MV-4-11 (cell line): ENCODE data around the gene ABCA6.
A peak's percentile ranks its signal among the peaks of the same experiment; 100 is the strongest.
"Not testable (repeated sequence)": the region's sequence is repeated elsewhere in the genome, so short reads cannot be mapped to it uniquely, and the experiment has no call there.

Experiments
- DNase-seq: peaks from one replicate; lab custom pipeline; 2025; lab: John Stamatoyannopoulos, UW

ABCA6 gene

DNA sequence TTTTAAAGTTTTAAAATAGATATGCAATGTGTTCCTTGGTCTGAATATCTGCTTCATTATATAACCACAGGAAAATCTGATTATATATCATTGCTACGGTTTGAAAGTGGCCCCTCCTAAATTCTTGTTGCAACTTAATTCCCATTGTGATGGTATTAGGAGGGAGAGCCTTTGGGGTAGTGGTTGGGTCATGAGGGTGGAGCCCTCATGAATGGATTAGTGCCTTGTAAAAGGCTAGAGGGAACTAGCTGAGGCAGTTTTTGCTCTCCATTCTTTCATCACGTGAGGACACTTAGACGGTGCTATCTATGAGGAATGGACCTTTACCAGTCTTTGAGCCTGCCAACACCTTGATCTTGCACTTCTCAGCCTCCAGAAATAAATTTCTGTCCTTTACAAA lies 7.6 kb downstream of the ABCA6 start:
- DNase-seq = no peak

DNA sequence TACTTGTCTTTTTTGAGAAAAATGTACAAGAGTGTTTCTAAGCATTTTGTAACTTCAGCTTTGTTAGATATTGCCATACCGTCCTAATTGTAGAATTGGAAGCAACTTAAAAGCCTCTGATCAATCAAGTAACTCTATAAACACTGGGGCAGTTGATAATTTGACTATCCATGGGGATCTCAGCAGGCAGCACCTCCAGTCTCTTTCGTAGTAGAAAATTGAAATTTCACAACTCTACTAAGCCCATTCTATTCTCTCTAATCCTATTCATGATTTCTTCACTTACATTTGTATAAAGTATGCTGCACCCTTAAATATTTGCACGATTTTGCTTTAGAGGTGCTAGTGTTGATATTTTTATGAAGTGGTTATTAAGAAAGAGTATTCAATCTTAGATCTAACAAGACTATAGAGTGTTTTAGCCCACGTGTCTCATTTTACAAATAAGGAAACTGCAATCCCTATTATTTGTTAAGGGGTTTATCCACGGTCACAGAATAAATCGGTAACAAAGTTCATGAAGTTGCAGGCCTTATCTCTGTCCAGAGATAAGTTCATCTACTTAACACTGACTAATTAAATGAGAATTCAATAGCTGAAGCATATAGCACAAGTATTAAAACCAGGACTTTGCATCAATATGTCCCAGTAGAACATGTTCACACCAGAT lies 10.9 kb downstream of the ABCA6 start:
- no peak for DNase-seq

DNA sequence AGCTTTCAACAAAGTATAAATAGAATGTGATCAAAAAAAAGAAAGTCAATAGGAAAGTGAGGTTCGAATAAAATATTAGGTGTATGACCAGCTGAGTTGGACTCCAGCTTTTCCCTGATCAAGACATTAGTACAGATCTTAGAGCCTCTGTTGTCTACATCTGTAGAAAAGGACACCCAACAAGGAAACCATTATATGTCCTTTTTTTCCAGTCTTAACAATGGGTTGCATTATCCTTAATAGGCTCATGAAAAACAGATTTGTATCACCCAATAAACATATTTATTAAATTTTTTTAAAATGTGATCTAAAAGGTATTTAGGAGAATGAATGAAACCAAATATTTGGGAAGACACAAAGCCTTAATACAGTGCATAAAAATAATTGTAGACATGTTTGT lies 18.1 kb downstream of the ABCA6 start:
- DNase-seq = no peak

DNA sequence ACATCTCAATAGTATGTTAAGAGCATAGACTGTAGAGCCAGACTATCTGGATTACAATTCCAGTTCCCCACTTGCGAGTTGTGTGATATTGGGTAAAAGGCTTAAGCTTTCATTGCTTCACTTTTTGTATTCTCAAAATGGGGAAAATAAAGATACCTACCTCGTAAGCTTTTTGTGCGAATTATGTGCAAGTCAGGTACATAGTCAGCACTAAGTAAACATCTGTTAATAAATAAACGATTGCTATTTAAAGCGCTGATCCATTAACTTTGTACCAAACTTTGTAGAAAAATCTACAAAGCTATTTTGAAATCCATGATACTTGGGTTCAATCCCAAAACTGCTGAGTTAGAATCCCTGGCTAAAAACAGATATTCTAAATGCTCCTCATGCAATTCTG lies 19.6 kb downstream of the ABCA6 start:
- no peak for DNase-seq

DNA sequence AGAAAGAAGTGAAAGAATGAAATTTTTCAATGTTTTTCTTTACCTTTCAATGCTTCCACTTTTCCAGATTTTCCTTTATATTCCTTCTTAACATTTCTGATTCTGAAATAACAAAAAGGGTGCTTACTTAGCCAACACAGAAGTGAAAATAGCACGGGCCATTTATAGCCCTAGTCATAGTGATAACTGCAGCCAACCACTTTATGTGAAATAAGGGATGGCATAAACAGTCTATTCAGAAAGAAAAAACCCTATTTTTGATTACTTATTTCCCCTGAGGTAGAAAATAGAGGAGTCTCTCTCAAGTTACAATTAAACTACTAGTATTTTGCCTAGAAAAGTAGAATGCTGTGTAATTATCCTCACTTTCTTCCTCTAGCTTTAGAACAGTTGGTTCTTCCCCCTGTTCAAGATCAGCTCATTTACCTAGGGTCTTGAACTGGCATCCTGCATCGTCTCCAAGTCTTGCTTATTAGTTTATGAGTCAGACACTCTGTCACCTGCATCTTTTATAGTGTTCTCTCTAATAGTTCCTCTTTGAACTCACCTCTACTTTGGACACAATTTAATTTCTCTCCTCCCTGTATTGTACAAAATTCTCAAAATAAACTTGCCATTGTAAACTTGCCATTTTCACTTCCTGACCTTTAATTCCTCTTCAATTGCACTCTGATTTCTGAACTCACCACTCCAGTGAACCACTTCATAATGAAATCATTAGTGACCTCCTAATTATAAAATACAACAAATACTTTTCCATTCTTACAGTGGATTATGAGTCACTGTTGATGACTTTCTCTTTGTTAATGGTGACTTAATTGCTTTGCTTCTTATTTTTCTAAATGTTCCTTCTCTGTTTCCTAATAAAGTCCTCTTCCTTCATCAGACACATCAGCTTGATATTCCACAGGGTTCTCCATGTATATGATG lies 23.6 kb downstream of the ABCA6 start:
- DNase-seq = peak; percentile 70

DNA sequence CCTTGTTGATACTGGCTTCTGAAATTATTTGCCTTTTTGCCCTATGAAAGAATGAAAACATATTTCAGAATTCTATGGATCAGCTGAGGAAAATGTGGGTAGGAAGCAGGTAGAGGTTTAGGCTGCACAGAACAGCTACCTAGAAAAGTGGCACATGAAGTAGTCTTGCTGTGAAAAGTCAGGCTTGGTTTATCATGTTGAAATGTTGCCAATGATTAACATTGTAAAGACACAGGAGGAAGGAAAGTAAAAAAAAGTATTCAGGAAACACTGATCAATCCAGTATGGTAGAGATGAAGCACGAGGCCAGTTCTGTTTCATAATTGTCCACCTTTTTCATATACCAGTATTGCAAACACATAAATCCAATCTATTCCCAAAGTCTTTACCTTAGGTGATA lies 29.9 kb downstream of the ABCA6 start:
- DNase-seq = no peak

DNA sequence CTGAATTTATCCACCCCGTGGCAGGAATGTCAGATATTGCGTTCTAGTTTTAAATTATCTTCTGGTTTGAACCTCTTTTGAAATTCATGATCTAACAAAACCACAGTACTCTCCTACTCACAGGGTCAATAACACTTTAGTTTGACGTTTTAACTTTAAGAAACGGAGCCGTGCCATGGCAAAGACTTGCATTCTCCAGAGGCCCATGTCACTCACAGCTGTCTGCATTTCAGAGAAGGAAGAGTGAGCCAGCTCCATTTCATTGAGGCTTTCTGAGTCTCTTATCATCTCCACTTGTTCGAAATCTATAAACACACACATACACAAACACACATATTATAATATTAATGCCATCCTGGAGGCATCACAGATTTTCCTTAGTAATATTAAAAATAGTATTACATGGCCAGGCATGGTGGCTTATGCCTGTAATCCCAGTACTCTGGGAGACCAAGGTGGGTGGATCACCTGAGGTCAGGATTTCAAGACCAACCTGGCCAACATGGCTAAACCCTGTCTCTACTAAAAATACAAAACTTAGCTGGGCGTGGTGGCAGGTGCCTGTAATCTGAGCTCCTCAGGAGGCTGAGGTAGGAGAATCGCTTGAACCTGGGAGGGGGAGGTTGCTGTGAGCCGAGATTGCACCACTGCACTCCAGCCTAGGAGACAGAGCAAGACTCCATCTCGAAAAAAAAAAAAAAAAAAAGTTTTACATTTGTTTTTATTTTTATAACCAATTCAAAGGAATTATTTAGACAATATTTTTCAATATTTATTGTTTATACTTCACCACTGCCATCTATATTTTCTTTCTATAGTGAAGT lies 35.6 kb downstream of the ABCA6 start:
- no peak for DNase-seq

DNA sequence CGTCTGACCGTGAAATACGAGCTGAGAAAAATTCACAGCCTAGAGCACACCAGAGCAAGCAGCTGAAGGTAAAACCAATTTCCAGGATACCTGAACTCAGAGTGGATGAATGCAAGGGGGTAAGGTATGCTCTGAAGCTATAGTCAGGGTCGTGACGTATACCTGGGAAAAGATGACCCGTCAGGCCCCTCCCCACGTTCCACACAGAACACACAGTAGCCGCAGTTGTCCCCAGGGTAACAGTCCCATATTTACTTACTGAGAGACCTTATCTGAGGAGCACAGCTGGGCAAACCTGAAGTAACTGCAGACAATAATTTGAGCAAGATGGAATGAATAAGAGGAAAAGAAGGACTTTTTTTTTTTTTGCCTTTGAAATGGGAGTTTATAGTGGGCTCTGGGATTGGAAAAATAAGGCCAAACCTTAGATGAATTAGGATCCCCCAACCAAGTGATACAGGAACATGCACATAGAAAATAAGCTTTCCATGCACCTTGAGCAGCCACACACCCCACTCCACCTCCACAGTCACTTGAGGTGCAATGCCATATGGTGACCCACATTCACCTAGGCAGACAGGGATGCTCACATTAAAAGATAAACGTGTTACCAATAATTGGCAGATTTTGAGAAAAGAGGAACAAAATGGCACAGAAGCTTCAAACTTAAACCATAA lies 38.0 kb downstream of the ABCA6 start:
- no peak for DNase-seq

DNA sequence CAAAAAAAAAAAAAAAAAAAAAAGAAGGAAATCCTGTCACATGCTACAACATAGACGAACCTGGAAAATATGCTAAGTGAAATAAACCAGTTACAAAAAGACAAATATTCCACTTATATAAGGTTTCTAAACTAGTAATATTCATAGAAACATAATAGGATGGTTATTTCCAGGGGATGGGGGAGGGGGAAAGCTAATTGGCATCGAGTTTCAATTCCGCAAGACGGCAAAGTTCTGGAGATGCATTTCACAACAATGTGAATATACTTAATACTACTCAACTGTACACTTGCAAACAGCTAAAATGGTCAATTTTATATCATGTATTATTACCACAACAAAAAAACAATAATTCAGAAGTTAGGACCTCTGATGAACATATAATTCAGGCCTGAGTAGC lies 43.1 kb downstream of the ABCA6 start:
- DNase-seq = peak; percentile 76

DNA sequence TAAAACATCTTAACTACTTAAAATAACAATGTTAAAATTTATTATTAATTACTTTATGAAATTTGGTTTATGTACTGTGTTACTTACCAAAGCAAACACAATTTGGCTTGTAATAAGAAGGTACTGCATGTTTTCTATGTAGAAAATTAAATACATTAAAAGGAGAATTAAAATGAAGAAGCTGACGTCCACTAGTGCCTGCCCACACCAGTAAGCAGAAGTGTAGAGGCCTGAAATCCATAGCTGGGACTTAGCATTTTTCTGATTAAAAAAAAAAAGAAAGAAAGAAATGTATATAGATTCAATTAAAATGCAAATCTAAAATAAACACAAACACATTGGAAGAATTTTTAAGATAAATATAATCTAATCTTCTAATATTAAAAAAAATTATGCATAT lies 45.2 kb downstream of the ABCA6 start:
- DNase-seq = no peak

DNA sequence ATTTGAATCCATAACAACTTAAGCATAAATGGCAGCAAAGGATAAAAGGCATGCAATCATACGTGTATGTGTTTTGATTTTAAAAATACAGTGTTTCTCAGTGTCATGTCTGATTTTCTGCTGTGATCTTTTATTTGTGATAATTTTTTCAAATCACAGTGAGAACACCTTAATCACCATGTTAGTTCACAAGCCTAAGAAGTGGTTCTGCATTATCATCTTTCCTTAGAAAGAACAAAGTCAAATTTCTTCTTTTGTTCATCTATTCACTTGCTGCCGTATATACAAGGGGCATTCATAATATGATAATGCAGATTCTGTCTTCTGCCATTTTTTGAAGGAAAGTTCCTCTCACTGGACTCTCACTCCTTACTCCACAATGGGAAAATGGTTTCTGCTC lies 47.7 kb downstream of the ABCA6 start:
- DNase-seq = no peak

DNA sequence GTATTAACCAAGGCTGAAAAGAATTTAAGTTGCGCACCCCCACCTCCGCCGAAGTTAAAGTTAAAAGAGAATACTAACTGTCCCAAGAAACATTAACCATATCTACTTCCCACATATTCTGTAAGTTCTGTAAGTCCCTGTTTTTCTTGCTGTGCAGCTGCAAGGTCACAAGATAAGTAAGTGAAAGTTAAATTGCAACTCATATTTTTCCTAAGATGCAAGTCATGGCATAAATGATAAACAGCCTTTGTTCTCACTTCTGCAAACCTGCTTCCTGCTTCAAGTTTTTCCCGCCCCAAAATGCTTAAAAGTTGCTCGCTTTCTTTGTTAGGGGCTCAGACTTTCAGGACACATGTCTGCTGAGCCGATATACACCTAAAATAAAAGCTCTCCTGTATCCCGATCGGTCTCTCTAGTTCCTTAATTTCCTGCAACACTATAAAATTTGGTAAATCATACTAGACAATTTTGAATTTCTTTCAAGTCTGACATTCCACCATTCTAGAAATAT lies 48.4 kb downstream of the ABCA6 start:
- DNase-seq = peak; percentile 94

DNA sequence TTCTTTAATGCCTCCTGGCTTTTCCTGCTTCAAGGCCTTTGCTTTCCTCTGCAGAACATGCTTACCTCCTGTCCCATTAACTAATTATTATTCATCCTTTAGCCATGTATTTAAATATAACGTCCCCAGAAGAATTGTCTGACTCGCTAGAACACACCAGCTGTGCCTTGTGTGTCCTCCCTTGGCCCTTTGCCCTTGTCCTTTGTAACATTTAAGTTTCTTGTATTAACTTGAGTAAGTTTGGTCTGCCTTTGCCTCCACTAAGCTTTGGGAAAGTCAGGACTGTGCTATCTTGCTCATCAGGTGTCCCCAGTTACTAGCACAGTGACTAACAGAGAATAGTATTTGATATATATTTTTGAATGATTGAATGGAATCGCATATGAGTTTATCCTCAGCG lies 51.3 kb downstream of the ABCA6 start:
- DNase-seq = no peak

DNA sequence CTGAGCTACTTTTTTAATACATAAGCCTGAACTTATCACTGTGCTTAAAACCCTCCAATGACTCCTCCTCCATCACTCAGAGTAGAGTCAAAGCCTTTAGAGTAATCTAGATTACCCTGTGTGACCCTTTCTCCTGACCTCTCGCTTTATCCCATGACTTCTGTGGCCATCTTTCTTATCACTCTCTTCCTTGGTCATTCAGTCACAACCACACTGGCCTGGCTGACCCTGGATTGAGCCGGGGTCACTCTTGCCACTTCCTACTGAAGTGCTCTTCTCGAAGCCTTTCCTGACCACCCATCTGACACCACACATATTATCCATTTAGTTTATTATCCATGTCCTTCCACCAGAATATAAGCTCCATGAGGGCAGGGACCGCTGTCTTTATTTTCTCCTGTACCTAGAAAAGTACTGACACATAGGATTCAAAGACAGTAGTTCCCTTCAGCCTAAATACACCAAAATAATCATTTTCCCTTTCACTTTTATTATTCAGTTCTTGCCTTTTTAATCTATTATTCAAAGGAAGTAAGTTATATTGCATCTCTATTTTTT lies 53.0 kb downstream of the ABCA6 start:
- no peak for DNase-seq

DNA sequence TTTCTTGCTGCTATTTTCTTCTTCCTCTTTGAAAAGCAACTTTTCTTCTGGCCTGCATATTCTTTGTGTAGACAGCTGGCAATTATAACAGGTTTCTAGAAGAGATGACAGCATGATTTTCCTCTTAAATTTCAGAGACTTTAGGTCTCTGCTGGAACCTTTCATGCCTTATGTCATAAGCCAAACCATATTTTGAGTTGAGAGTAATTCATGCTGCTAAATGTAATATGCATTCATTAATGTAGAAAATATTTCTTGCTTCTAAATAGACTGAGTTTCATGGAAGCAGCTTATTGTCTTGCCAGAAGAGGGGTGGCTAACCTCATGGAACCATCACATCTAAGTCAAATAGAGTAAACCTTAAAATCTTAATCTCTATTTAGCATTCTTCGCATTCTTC lies 55.1 kb downstream of the ABCA6 start:
- DNase-seq = no peak

DNA sequence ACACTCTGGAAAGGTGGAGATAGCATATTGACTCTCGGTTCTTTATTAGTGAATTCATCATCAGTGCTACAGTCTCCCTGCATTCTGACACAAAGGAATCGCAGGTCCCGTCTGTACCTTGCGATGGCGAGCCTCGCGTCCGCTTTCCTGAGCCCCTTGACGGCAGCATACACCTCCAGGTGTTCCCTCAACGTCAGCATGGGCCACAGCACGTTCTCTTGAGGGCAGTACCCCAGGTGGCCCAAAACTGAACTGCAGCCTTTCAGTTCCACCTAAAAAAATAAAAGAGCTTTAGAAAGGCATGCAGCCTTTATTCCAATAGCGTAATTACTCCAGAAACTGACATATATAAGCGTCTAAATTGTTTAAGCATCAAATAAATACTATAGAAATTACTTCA lies 56.8 kb downstream of the ABCA6 start:
- DNase-seq = no peak

DNA sequence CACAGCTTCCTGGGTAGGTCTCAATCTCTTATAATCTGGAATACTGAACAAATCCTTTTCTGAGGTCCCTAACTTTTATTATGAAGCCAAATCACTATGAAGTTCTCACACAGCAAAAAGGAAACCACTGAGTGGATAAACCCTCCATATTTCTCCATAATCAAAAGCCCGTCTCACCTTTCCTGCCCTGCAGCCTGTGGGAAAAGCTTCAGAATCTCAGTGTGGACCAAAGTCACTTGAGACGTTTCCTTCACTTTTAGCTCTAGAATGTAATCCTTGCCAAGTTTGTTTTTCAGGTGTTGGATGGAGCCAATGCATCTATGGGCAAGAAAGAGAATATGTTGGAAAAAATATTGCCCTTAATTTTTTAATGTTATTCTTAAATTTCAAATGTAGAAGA lies 59.0 kb downstream of the ABCA6 start:
- DNase-seq = no peak

DNA sequence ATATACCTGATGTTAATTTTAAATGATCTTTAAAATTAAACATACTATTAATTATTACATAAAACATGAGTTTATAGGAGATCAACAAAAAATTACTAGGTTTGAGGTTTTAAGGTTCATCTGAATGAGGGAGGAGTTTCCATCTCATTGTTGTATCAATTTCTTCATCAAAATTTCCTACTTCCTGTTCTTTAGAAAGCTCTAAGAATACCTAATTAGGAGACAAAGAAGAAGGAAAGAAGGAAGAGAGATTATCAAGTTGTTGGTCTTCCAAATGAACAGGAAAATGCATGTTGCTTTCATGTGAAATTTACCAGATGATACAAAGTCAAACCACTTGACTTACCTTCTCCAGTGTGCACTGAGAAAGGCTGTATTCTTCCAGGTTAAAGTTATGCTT lies 62.8 kb downstream of the ABCA6 start:
- DNase-seq = peak; percentile 47

DNA sequence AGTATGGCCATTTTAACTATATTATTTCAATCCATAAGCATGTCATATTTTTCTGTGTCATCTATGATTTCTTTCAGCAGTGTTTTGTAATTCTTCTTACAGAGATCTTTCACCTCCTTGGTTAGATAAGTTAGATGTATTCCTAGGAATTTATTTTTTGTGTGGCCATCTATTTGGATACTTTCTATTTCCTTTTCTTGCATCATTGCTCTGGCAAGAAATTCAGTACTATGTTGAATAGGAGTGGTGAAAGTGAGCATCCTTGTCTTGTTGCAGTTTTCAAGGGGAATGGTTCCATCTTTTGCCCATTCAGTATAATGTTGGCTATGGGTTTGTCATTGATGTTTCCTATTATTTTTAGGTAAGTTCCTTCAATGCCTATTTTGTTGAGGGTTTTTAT lies 65.9 kb downstream of the ABCA6 start:
- DNase-seq = no peak

DNA sequence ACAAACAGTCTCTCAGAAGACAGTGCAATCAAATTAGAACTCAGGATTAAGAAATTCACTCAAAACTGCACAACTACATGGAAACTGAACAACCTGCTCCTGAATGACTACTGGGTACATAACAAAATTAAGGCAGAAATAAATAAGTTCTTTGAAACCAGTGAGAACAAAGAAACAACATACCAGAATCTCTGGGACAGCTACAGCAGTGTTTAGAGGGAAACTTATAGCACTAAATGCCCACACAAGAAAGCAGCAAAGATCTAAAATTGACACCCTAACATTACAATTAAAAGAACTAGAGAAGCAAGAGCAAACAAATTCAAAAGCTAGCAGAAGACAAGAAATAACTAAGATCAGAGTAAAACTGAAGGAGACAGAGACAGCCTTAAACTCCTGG lies 68.3 kb downstream of the ABCA6 start:
- DNase-seq = not testable (repeated sequence)

DNA sequence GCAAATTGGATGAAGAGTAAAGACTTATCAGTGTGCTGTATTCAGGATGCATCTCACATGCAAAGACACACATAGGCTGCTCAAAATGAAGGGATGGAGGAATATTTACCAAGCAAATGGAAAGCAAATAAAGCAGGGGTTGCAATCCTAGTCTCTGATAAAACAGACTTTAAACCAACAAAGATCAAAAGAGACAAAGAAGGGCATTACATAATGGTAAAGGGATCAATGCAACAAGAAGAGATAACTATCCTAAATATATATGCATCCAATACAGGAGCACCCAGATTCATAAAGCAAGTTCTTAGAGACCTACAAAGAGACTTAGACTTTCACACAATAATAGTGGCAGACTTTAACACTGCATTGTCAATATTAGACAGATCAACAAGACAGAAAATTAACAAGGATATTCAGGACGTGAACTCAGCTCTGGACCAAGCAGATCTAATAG lies 68.9 kb downstream of the ABCA6 start:
- DNase-seq = not testable (repeated sequence)

DNA sequence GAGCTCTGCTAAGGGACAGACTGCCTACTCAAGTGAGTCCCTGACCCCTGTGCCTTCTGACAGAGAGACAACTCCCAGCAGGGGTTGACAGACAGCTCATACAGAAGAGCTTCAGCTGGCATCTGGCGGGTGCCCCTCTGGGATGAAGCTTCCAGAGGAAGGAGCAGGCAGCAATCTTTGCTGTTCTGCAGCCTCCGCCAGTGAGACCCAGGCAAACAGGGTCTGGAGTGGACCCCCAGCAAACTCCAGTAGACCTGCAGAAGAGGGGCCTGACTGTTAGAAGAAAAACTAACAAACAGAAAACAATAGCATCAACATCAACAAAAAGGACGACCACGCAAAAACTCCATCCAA lies 70.5 kb downstream of the ABCA6 start:
- DNase-seq = not testable (repeated sequence)
